A549 (cell line): Measurements from ENCODE around the gene SPECC1L. TPM values are rescaled to one million over a fixed set of nuclear protein-coding genes. Genes with fewer than 3 reads are reported as not detected.

Source experiments
- ATAC-seq, 2 experiments: fragments of 200-7000 bp in 1 of 2; fragments of >200 bp in 1 of 2; cut with Nextera tagmentation in 1 of 2; cut with Tn5 transposase in 1 of 2; 3 replicates each; pipeline versions ENCODE4 v1.8.0 to v1.9.1; 2018 to 2020; ENCODE audit warnings: mild to moderate bottlenecking in 1 of 2, moderate library complexity in 1 of 2
- CTCF ChIA-PET: fragments of 300-600 bp; sonication (Branson Sonifier 250); formaldehyde crosslinking; extraction: SDS; loops from one replicate; lab custom pipeline; 2021; ENCODE audit warnings: antibody characterized with exemption, inconsistent platforms; lab: Yijun Ruan, JAX
- POLR2A ChIA-PET: fragments of 350-600 bp; formaldehyde crosslinking; extraction: SDS; loops from one replicate; lab custom pipeline; 2021; ENCODE audit warnings: antibody characterized with exemption, inconsistent platforms; lab: Yijun Ruan, JAX
- DNase-seq, 2 experiments: peaks; one replicate each; pipeline versions ENCODE4 v3.0.0 to v3.0.0-alpha.2; 2011 to 2016; ENCODE audit warnings: low read depth in 1 of 2, low spot score in 1 of 2
- FAIRE-seq: peaks from 2 replicates; lab custom pipeline; 2011; peaks lifted over from hg19 to GRCh38; lab: Jason Lieb, UNC
- H3K27ac ChIP-seq, 2 experiments: fragments of >200 bp; sonication (Bioruptor Twin); formaldehyde crosslinking; 3 replicates each; pipeline ENCODE4 v1.5.1; 2016 to 2017
- H3K4me1 ChIP-seq: fragments of >200 bp; sonication (Bioruptor Twin); formaldehyde crosslinking; 3 replicates; pipeline ENCODE4 v1.6.1; 2016
- H3K4me2 ChIP-seq: fragments of >200 bp; sonication (Bioruptor Twin); formaldehyde crosslinking; 3 replicates; pipeline ENCODE4 v1.6.1; 2016
- H3K4me3 ChIP-seq: fragments of >200 bp; sonication (Bioruptor Twin); formaldehyde crosslinking; 3 replicates; pipeline ENCODE4 v1.5.1; 2016
- H3K9me3 ChIP-seq: fragments of >200 bp; sonication (Bioruptor Twin); formaldehyde crosslinking; 3 replicates; pipeline ENCODE4 v1.6.1; 2016
- BHLHE40 ChIP-seq: IDR thresholded peaks from 2 replicates; pipeline ENCODE4 v1.6.1; 2012; ENCODE audit warnings: low read depth, low read length, inconsistent platforms
- CBX2 ChIP-seq: fragments of 200-600 bp; sonication (generic); IDR thresholded peaks from 2 replicates; pipeline ENCODE4 v1.6.1; 2016; ENCODE audit warnings: low read depth, mild to moderate bottlenecking, borderline replicate concordance
- CEBPB ChIP-seq, 2 experiments: fragments of >200 bp in 1 of 2; sonication (Bioruptor Twin) in 1 of 2; formaldehyde crosslinking in 1 of 2; IDR thresholded peaks; 2 replicates each; pipeline ENCODE4 v1.6.1; 2012 to 2016
- CTCF ChIP-seq: fragments of >200 bp; sonication (Bioruptor Twin); formaldehyde crosslinking; IDR thresholded peaks from 3 replicates; pipeline ENCODE4 v1.5.1; 2016
- EHF ChIP-seq: fragments of 250-450 bp; sonication (Bioruptor Pico); IDR thresholded peaks from 2 replicates; pipeline ENCODE4 v1.5.0; 2020; ENCODE audit warnings: mild to moderate bottlenecking
- ELK1 ChIP-seq: fragments of 150-350 bp; IDR thresholded peaks from 2 replicates; pipeline ENCODE4 v1.6.1; 2014; ENCODE audit warnings: low read depth, mild to moderate bottlenecking, low read length
- EP300 ChIP-seq, 2 experiments: fragments of >200 bp; sonication (Bioruptor Twin); formaldehyde crosslinking; IDR thresholded peaks; 2 replicates in 1 of 2; 3 replicates in 1 of 2; pipeline ENCODE4 v1.6.1; 2016 to 2017
- FOSB ChIP-seq: fragments of 250-450 bp; sonication (Bioruptor Pico); IDR thresholded peaks from 2 replicates; pipeline ENCODE4 v1.5.0; 2020; ENCODE audit warnings: mild to moderate bottlenecking, moderate library complexity
- FOXS1 ChIP-seq: fragments of 250-450 bp; sonication (Bioruptor Pico); IDR thresholded peaks from 2 replicates; pipeline ENCODE4 v1.5.0; 2020; ENCODE audit warnings: mild to moderate bottlenecking, moderate library complexity
- HDAC2 ChIP-seq: fragments of 200-600 bp; sonication (generic); IDR thresholded peaks from 2 replicates; pipeline ENCODE4 v1.6.1; 2016
- HOXB13 ChIP-seq: fragments of 250-450 bp; sonication (Bioruptor Pico); IDR thresholded peaks from 2 replicates; pipeline ENCODE4 v1.5.0; 2020; ENCODE audit warnings: low read depth, mild to moderate bottlenecking, moderate library complexity
- JUN ChIP-seq, 2 experiments: fragments of >200 bp; sonication (Bioruptor Twin); formaldehyde crosslinking; IDR thresholded peaks; 2 replicates in 1 of 2; 3 replicates in 1 of 2; pipeline ENCODE4 v1.6.1; 2016 to 2017
- MYC ChIP-seq: IDR thresholded peaks from 2 replicates; pipeline ENCODE4 v1.6.1; 2012; ENCODE audit warnings: mild to moderate bottlenecking, inconsistent platforms, low read length, improper control_type of control experiment, borderline replicate concordance
- NFE2L2 ChIP-seq: fragments of 150-350 bp; conservative IDR thresholded peaks from 2 replicates; pipeline ENCODE4 v1.6.1; 2014; ENCODE audit warnings: low read length
- NR3C1 ChIP-seq: fragments of >200 bp; sonication (Bioruptor Twin); formaldehyde crosslinking; IDR thresholded peaks from 3 replicates; pipeline ENCODE4 v1.6.1; 2017
- PHF8 ChIP-seq: fragments of 200-600 bp; sonication (generic); IDR thresholded peaks from 2 replicates; pipeline ENCODE4 v1.6.1; 2016; ENCODE audit warnings: low read depth, mild to moderate bottlenecking, antibody characterized with exemption, moderate library complexity, borderline replicate concordance
- POLR2AphosphoS2 ChIP-seq: conservative IDR thresholded peaks from 2 replicates; pipeline ENCODE4 v1.6.1; 2012; ENCODE audit warnings: low read length, improper control_type of control experiment, inconsistent platforms
- RAD21 ChIP-seq, 2 experiments: fragments of >200 bp in 1 of 2; sonication (Bioruptor Twin) in 1 of 2; formaldehyde crosslinking in 1 of 2; IDR thresholded peaks in 1 of 2; conservative IDR thresholded peaks in 1 of 2; 2 replicates in 1 of 2; 3 replicates in 1 of 2; pipeline ENCODE4 v1.6.1; 2012 to 2018; ENCODE audit warnings: inconsistent platforms in 1 of 2
- RARB ChIP-seq: fragments of 250-450 bp; sonication (Bioruptor Pico); IDR thresholded peaks from 2 replicates; pipeline ENCODE4 v1.8.0; 2021; ENCODE audit warnings: mild to moderate bottlenecking, moderate library complexity
- RFX5 ChIP-seq: fragments of 450-650 bp; IDR thresholded peaks from 2 replicates; pipeline ENCODE4 v1.7.1; 2014; ENCODE audit warnings: antibody characterized with exemption, mild to moderate bottlenecking, moderate library complexity
- TFCP2L1 ChIP-seq: fragments of 250-450 bp; sonication (Bioruptor Pico); IDR thresholded peaks from 2 replicates; pipeline ENCODE4 v1.5.0; 2021; ENCODE audit warnings: mild to moderate bottlenecking
- ZC3H11A ChIP-seq: fragments of 450-650 bp; IDR thresholded peaks from 2 replicates; pipeline ENCODE4 v1.6.1; 2014; ENCODE audit warnings: antibody characterized with exemption, mild to moderate bottlenecking
- ZFP36 ChIP-seq: fragments of 450-650 bp; IDR thresholded peaks from 2 replicates; pipeline ENCODE4 v1.6.1; 2014; ENCODE audit warnings: borderline replicate concordance; ENCODE audit not compliant: partially characterized antibody
- ZNF302 ChIP-seq: fragments of 250-450 bp; sonication (Bioruptor Pico); IDR thresholded peaks from 2 replicates; pipeline ENCODE4 v1.9.0; 2021; ENCODE audit warnings: inconsistent platforms, mild to moderate bottlenecking, moderate library complexity
- WGBS: methylation state at CpG from one replicate; pipeline ENCODE4 v1.1.6; 2017; ENCODE audit errors: missing lambda C conversion rate; 5-methylcytosine and 5-hydroxymethylcytosine counted together
- polyA plus RNA-seq, 4 experiments: library from polyadenylated mRNA; depleted of rRNA in 3 of 4; stranded (reverse); fragments of >200 nt; fragmentation: RNase III in 1 of 4; extraction: RNeasy Plus Mini Kit Qiagen cat#74134 plus additional on column Dnase treatment in 1 of 4; gene quantifications; 2 replicates in 3 of 4; 3 replicates in 1 of 4; pipeline ENCODE4 v1.2.3, GENCODE V29; 2011 to 2017
- TF ChIP-seq, protein P1 (sequence below): fragments of >200 bp; sonication (Bioruptor Twin); formaldehyde crosslinking; IDR thresholded peaks from 3 replicates; pipeline ENCODE4 v1.6.1; 2016
- TF ChIP-seq, protein P2 (sequence below): fragments of 250-450 bp; sonication (Bioruptor Pico); IDR thresholded peaks from 2 replicates; pipeline ENCODE4 v1.5.0; 2021; ENCODE audit warnings: mild to moderate bottlenecking, moderate library complexity, borderline replicate concordance

Gene SPECC1L
- polyA plus RNA-seq, 2 of the 4 experiments (the other 2 are of a cell fraction), result 14.8 to 25.2 TPM

DNA sequence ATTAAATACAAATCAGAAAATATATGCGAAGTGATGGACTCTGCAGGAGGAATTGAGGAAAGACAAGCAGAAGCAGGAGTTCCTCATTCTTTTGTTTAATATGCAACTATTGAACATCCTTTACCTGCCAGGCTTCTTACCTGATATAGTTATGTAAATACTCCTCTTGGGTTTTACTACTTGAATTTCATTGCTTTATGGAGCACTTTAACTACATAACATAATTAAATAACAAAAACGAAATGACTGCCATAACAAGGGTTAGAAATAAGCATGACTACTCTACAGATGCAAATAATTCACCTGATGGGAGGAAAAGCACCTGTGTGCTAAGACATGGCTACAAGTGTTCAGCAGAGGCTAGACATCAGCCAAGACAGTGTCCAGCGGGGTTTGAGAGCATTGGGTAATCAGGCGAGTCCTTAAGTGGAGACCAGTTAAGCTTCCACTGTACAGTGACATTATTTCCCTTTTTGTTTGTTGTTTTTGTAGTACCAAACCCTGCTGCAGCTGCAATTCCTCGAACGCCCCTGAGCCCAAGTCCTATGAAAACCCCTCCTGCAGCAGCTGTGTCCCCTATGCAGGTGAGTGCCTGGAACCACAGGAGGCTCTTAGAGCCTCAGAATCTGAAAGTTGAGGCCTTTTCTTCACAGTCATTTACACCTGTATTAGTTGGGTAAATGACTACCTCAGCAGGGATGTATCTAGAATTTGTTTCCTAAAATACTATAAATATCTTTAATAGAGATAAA is 67.4 kb downstream of the SPECC1L start:
- DNase-seq (no peak), FAIRE-seq (no peak), ATAC-seq (no peak)
- 79% methylated on average over 6 of the region's 6 CpGs for WGBS
- no peak for TF ChIP-seq CBX2
- TF ChIP-seq TFCP2L1 (CRISPR knock-in tag), result no peak
- no peak for TF ChIP-seq ZC3H11A
- no peak for TF ChIP-seq ZNF302 (CRISPR knock-in tag)
- no peak for TF ChIP-seq NR3C1
- TF ChIP-seq EHF (CRISPR knock-in tag), result no peak
- TF ChIP-seq BHLHE40, result no peak
- TF ChIP-seq RFX5, result no peak
- no peaks in the 10 kb centered on the region for H3K4me1 ChIP-seq
- H3K4me3 ChIP-seq, result no peak overlapping the region
- ChIA-PET CTCF (no interaction called here), POLR2A (no interaction called here)
- no peaks in the 10 kb centered on the region for H3K9me3 ChIP-seq
- H3K27ac ChIP-seq, result no peak overlapping the region
- H3K4me2 ChIP-seq, result no peak overlapping the region

GRCh38 chr22:24338726-24339451 is 68.3 kb downstream of the SPECC1L start:
- FAIRE-seq (no peak), ATAC-seq (no peak), DNase-seq (no peak)
- CTCF ChIA-PET, result no interaction called here
- no peaks in the 10 kb centered on the region for H3K9me3 ChIP-seq
- H3K4me2 ChIP-seq, result no peak overlapping the region
- H3K27ac ChIP-seq, result no peak overlapping the region
- H3K4me3 ChIP-seq, result no peak overlapping the region
- no peaks in the 10 kb centered on the region for H3K4me1 ChIP-seq
- TF ChIP-seq CBX2, result no peak
- TF ChIP-seq EP300 (IDR thresholded peaks at IDR 0.05), result no peak
- TF ChIP-seq, protein P1, sequence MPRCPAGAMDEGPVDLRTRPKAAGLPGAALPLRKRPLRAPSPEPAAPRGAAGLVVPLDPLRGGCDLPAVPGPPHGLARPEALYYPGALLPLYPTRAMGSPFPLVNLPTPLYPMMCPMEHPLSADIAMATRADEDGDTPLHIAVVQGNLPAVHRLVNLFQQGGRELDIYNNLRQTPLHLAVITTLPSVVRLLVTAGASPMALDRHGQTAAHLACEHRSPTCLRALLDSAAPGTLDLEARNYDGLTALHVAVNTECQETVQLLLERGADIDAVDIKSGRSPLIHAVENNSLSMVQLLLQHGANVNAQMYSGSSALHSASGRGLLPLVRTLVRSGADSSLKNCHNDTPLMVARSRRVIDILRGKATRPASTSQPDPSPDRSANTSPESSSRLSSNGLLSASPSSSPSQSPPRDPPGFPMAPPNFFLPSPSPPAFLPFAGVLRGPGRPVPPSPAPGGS, result no peak
- TF ChIP-seq FOXS1 (CRISPR knock-in tag), result no peak
- no peak for TF ChIP-seq CEBPB (IDR thresholded peaks at IDR 0.05)
- TF ChIP-seq CTCF, result no peak
- no peak for TF ChIP-seq RAD21 (conservative IDR thresholded peaks at IDR 0.05 in 1 of 2, IDR thresholded peaks at IDR 0.05 in 1 of 2)
- TF ChIP-seq ELK1, result no peak
- TF ChIP-seq, protein P2, sequence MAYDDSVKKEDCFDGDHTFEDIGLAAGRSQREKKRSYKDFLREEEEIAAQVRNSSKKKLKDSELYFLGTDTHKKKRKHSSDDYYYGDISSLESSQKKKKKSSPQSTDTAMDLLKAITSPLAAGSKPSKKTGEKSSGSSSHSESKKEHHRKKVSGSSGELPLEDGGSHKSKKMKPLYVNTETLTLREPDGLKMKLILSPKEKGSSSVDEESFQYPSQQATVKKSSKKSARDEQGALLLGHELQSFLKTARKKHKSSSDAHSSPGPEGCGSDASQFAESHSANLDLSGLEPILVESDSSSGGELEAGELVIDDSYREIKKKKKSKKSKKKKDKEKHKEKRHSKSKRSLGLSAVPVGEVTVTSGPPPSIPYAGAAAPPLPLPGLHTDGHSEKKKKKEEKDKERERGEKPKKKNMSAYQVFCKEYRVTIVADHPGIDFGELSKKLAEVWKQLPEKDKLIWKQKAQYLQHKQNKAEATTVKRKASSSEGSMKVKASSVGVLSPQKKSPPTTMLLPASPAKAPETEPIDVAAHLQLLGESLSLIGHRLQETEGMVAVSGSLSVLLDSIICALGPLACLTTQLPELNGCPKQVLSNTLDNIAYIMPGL (CRISPR knock-in tag), result no peak
- 94% methylated on average over 3 of the region's 3 CpGs for WGBS
- POLR2A ChIA-PET, result no interaction called here

- no peaks in the 10 kb centered on the region for H3K4me1 ChIP-seq
- DNase-seq (no peak), ATAC-seq (no peak), FAIRE-seq (no peak)
- no peak overlapping the region for H3K27ac ChIP-seq
- no peaks in the 10 kb centered on the region for H3K9me3 ChIP-seq
- 96% methylated on average over 7 of the region's 7 CpGs for WGBS
- CTCF ChIA-PET, result no interaction called here
- no peak overlapping the region for H3K4me3 ChIP-seq
- POLR2A ChIA-PET, result no interaction called here
- no peak overlapping the region for H3K4me2 ChIP-seq
- TF ChIP-seq NFE2L2 (no peak), PHF8 (no peak), HDAC2 (no peak), POLR2AphosphoS2 (no peak), RARB (CRISPR knock-in tag) (no peak), ZFP36 (no peak), FOSB (CRISPR knock-in tag) (no peak), JUN (IDR thresholded peaks at IDR 0.05) (no peak), HOXB13 (CRISPR knock-in tag) (no peak), MYC (no peak)
- TF ChIP-seq, protein P1, result no peak
These were observed 68.8 kb downstream of the SPECC1L start for GRCh38 chr22:24339452-24339747.
